OCI-LY3 (cell line): ENCODE results near the gene SARDH.
"Not testable (repeated sequence)": the region's sequence is repeated elsewhere in the genome, so short reads cannot be mapped to it uniquely, and the experiment has no call there.

ENCODE experiments used
- H2AFZ ChIP-seq: fragments of 200-600, 300-600 bp; shearing (Covaris generic); 2 replicates; pipeline ENCODE4 v1.6.0; 2014; ENCODE audit warnings: antibody characterized with exemption, low read depth, low read length
- H3K27ac ChIP-seq: fragments of 200-600, 300-600 bp; sonication (generic); 2 replicates; pipeline ENCODE4 v1.5.1; 2014; ENCODE audit warnings: mild to moderate bottlenecking, low read length, moderate library complexity, mixed read lengths
- H3K27me3 ChIP-seq: fragments of 200-600, 300-600 bp; sonication (generic); 2 replicates; pipeline ENCODE4 v1.6.1; 2014; ENCODE audit warnings: low read depth, low read length, mixed read lengths
- H3K36me3 ChIP-seq: fragments of 200-600, 300-600 bp; sonication (generic); replicated peaks from 2 replicates; pipeline ENCODE3; 2014; ENCODE audit warnings: low read depth, low read length, mixed read lengths
- H3K4me1 ChIP-seq: fragments of 300-600, 200-600 bp; sonication (generic); 2 replicates; pipeline ENCODE4 v1.6.1; 2014; ENCODE audit warnings: low read length, mixed read lengths
- H3K4me2 ChIP-seq: fragments of 200-600, 300-600 bp; sonication (generic); 2 replicates; pipeline ENCODE4 v1.6.1; 2014; ENCODE audit warnings: low read length, mixed read lengths
- H3K4me3 ChIP-seq: fragments of 300-600, 200-600 bp; sonication (generic); 2 replicates; pipeline ENCODE4 v1.5.1; 2014; ENCODE audit warnings: antibody characterized with exemption, mild to moderate bottlenecking, low read length, moderate library complexity
- H3K79me2 ChIP-seq: fragments of 300-600, 200-600 bp; shearing (Covaris generic); 2 replicates; pipeline ENCODE4 v1.6.1; 2014; ENCODE audit warnings: mild to moderate bottlenecking, low read length, mixed read lengths
- H3K9ac ChIP-seq: fragments of 300-600, 200-600 bp; shearing (Covaris generic); 2 replicates; pipeline ENCODE4 v1.6.0; 2014; ENCODE audit warnings: mild to moderate bottlenecking, low read length, moderate library complexity
- H3K9me3 ChIP-seq: fragments of 200-600, 300-600 bp; shearing (Covaris generic); 2 replicates; pipeline ENCODE4 v1.6.1; 2014; ENCODE audit warnings: low read length, mixed read lengths; ENCODE audit not compliant: insufficient read depth
- H4K20me1 ChIP-seq: fragments of 200-600, 300-600 bp; sonication (generic); 2 replicates; pipeline ENCODE4 v1.6.1; 2016; ENCODE audit warnings: low read length, mixed read lengths; ENCODE audit not compliant: insufficient read depth
- CTCF ChIP-seq: fragments of 200-600, 300-600 bp; sonication (generic); IDR thresholded peaks from 2 replicates; pipeline ENCODE4 v1.5.1; 2014; ENCODE audit warnings: antibody characterized with exemption, low read length, low read depth
- EZH2phosphoT487 ChIP-seq: fragments of 200-600 bp; shearing (Covaris generic); IDR thresholded peaks from 2 replicates; pipeline ENCODE4 v1.6.1; 2018; ENCODE audit warnings: antibody characterized with exemption, mixed run types, low read depth

SARDH gene

GRCh38 chr9:133628766-133629165 is 109.4 kb downstream of the SARDH start:
- H2AFZ ChIP-seq, result no peak overlapping the region
- no peak overlapping the region for H3K9ac ChIP-seq
- no peaks in the 10 kb centered on the region for H4K20me1 ChIP-seq
- no peaks in the 10 kb centered on the region for H3K9me3 ChIP-seq
- no peak overlapping the region for H3K4me2 ChIP-seq
- H3K36me3 ChIP-seq, result no peaks in the 10 kb centered on the region
- TF ChIP-seq CTCF, result no peak
- no peak for TF ChIP-seq EZH2phosphoT487
- no peaks in the 10 kb centered on the region for H3K4me1 ChIP-seq
- peaks cover 14% of the 10 kb centered on the region; the same call in 1 of the 2 replicates for H3K27me3 ChIP-seq
- no peak overlapping the region for H3K27ac ChIP-seq
- H3K4me3 ChIP-seq, result no peak overlapping the region
- no peaks in the 10 kb centered on the region for H3K79me2 ChIP-seq

- H3K27me3 ChIP-seq, result peaks cover 26% of the 10 kb centered on the region
- TF ChIP-seq CTCF (no peak), EZH2phosphoT487 (no peak)
- no peak overlapping the region for H3K9ac ChIP-seq
- H3K9me3 ChIP-seq, result no peaks in the 10 kb centered on the region
- no peaks in the 10 kb centered on the region for H4K20me1 ChIP-seq
- no peak overlapping the region for H3K27ac ChIP-seq
- H2AFZ ChIP-seq, result no peak overlapping the region
- no peak overlapping the region for H3K4me2 ChIP-seq
- H3K79me2 ChIP-seq, result no peaks in the 10 kb centered on the region
- H3K36me3 ChIP-seq, result no peaks in the 10 kb centered on the region
- no peaks in the 10 kb centered on the region for H3K4me1 ChIP-seq
- no peak overlapping the region for H3K4me3 ChIP-seq
Observed at GRCh38 chr9:133627341-133627740, 110.8 kb downstream of the SARDH start.

GRCh38 chr9:133626008-133626407 is 112.1 kb downstream of the SARDH start:
- H3K79me2 ChIP-seq, H3K36me3 ChIP-seq, H3K4me3 ChIP-seq, H4K20me1 ChIP-seq, H3K4me1 ChIP-seq, H3K9me3 ChIP-seq, H3K4me2 ChIP-seq, H2AFZ ChIP-seq, H3K9ac ChIP-seq, H3K27ac ChIP-seq: not testable (repeated sequence)
- peaks cover 25% of the 10 kb centered on the region for H3K27me3 ChIP-seq

- Histone ChIP-seq H3K36me3 (no peaks in the 10 kb centered on the region), H3K4me3 (no peak overlapping the region), H3K79me2 (no peaks in the 10 kb centered on the region), H3K27me3 (peaks cover 35% of the 10 kb centered on the region), H3K4me2 (no peak overlapping the region), H3K9ac (no peak overlapping the region), H4K20me1 (no peaks in the 10 kb centered on the region), H3K27ac (no peak overlapping the region), H3K9me3 (no peaks in the 10 kb centered on the region), H2AFZ (no peak overlapping the region), H3K4me1 (peaks cover 14% of the 10 kb centered on the region)
- TF ChIP-seq EZH2phosphoT487, result no peak
- no peak for TF ChIP-seq CTCF
Observed at GRCh38 chr9:133622555-133622954, 115.6 kb downstream of the SARDH start.
